HL-60 (cell line): ENCODE results near the gene KRT71.

ENCODE experiments used
- DNase-seq, 2 experiments: peaks; one replicate each; pipeline ENCODE4 v3.0.0-alpha.2; 2010 to 2020; ENCODE audit warnings: low read depth in 1 of 2, low spot score in 1 of 2
- H3K27ac ChIP-seq: fragments of 250-450 bp; sonication (Bioruptor Pico); replicated peaks from 2 replicates; pipeline ENCODE4 v1.5.1; 2020; ENCODE audit warnings: mild to moderate bottlenecking, moderate library complexity
- H3K27me3 ChIP-seq: fragments of 250-450 bp; sonication (Bioruptor Pico); 2 replicates; pipeline ENCODE4 v1.5.1; 2021; ENCODE audit warnings: mild to moderate bottlenecking, moderate library complexity; ENCODE audit not compliant: insufficient read depth, poor library complexity, severe bottlenecking
- H3K4me3 ChIP-seq: replicated peaks from 2 replicates; pipeline ENCODE4 v1.5.1; 2011; ENCODE audit warnings: mild to moderate bottlenecking, control low read depth, low read length; ENCODE audit not compliant: insufficient read depth
- GABPA ChIP-seq: IDR thresholded peaks from 2 replicates; pipeline ENCODE4 v1.6.1; 2012; ENCODE audit warnings: low read depth
- POLR2AphosphoS5 ChIP-seq: IDR thresholded peaks from 2 replicates; pipeline ENCODE4 v1.6.1; 2012; ENCODE audit warnings: low read depth
- SPI1 ChIP-seq: IDR thresholded peaks from 2 replicates; pipeline ENCODE4 v1.6.1; 2012; ENCODE audit warnings: low read depth, mild to moderate bottlenecking, borderline replicate concordance
- TF ChIP-seq, protein P1 (sequence below): IDR thresholded peaks from one replicate; pipeline ENCODE4 v1.5.1; 2011; ENCODE audit warnings: low read length, control low read depth, inconsistent platforms; ENCODE audit not compliant: insufficient read depth
- TF ChIP-seq, protein P2 (sequence below): IDR thresholded peaks from 2 replicates; pipeline ENCODE4 v1.6.1; 2012; ENCODE audit warnings: low read depth; ENCODE audit not compliant: insufficient replicate concordance

Gene KRT71

GRCh38 chr12:52526511-52526951 is 26.4 kb downstream of the KRT71 start:
- H3K4me3 ChIP-seq: no peak overlapping the region
- no peak overlapping the region for H3K27ac ChIP-seq
- no peak for TF ChIP-seq POLR2AphosphoS5
- TF ChIP-seq GABPA: no peak
- TF ChIP-seq SPI1: no peak
- TF ChIP-seq, protein P1, sequence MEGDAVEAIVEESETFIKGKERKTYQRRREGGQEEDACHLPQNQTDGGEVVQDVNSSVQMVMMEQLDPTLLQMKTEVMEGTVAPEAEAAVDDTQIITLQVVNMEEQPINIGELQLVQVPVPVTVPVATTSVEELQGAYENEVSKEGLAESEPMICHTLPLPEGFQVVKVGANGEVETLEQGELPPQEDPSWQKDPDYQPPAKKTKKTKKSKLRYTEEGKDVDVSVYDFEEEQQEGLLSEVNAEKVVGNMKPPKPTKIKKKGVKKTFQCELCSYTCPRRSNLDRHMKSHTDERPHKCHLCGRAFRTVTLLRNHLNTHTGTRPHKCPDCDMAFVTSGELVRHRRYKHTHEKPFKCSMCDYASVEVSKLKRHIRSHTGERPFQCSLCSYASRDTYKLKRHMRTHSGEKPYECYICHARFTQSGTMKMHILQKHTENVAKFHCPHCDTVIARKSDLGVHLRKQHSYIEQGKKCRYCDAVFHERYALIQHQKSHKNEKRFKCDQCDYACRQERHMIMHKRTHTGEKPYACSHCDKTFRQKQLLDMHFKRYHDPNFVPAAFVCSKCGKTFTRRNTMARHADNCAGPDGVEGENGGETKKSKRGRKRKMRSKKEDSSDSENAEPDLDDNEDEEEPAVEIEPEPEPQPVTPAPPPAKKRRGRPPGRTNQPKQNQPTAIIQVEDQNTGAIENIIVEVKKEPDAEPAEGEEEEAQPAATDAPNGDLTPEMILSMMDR: no peak
- TF ChIP-seq, protein P2, sequence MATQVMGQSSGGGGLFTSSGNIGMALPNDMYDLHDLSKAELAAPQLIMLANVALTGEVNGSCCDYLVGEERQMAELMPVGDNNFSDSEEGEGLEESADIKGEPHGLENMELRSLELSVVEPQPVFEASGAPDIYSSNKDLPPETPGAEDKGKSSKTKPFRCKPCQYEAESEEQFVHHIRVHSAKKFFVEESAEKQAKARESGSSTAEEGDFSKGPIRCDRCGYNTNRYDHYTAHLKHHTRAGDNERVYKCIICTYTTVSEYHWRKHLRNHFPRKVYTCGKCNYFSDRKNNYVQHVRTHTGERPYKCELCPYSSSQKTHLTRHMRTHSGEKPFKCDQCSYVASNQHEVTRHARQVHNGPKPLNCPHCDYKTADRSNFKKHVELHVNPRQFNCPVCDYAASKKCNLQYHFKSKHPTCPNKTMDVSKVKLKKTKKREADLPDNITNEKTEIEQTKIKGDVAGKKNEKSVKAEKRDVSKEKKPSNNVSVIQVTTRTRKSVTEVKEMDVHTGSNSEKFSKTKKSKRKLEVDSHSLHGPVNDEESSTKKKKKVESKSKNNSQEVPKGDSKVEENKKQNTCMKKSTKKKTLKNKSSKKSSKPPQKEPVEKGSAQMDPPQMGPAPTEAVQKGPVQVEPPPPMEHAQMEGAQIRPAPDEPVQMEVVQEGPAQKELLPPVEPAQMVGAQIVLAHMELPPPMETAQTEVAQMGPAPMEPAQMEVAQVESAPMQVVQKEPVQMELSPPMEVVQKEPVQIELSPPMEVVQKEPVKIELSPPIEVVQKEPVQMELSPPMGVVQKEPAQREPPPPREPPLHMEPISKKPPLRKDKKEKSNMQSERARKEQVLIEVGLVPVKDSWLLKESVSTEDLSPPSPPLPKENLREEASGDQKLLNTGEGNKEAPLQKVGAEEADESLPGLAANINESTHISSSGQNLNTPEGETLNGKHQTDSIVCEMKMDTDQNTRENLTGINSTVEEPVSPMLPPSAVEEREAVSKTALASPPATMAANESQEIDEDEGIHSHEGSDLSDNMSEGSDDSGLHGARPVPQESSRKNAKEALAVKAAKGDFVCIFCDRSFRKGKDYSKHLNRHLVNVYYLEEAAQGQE: no peak
- no peak for DNase-seq
- no peaks in the 10 kb centered on the region for H3K27me3 ChIP-seq

- TF ChIP-seq GABPA: no peak
- TF ChIP-seq, protein P2: no peak
- no peak for TF ChIP-seq SPI1
- no peak for TF ChIP-seq POLR2AphosphoS5
- TF ChIP-seq, protein P1: no peak
- H3K27me3 ChIP-seq: no peaks in the 10 kb centered on the region
- DNase-seq: no peak
- H3K27ac ChIP-seq: no peak overlapping the region
- no peak overlapping the region for H3K4me3 ChIP-seq
These were observed 27.1 kb downstream of the KRT71 start for GRCh38 chr12:52525661-52526499.

- no peak for DNase-seq
- no peak overlapping the region for H3K27ac ChIP-seq
These were observed 27.9 kb downstream of the KRT71 start for GRCh38 chr12:52524898-52525591.

More at GRCh38 chr12:52524898-52525591, 27.9 kb downstream of the KRT71 start:
- no peak overlapping the region for H3K4me3 ChIP-seq
- TF ChIP-seq, protein P2: no peak
- no peak for TF ChIP-seq POLR2AphosphoS5
- no peak for TF ChIP-seq GABPA
- TF ChIP-seq, protein P1: no peak
- TF ChIP-seq SPI1: no peak
- H3K27me3 ChIP-seq: no peaks in the 10 kb centered on the region
